MM.1S (cell line): ENCODE data around the gene PCCA.

Source experiments
- EZH2 ChIP-seq: fragments of 300-600 bp; sonication (generic); optimal IDR thresholded peaks from 2 replicates; pipeline ENCODE3; 2017; ENCODE audit warnings: low read depth, mild to moderate bottlenecking, antibody characterized with exemption, low read length, mixed read lengths
- EZH2phosphoT487 ChIP-seq: fragments of 300-600 bp; sonication (generic); IDR thresholded peaks from 2 replicates; pipeline ENCODE4 v1.6.1; 2018; ENCODE audit warnings: antibody characterized with exemption, low read length
- TF ChIP-seq, protein P1 (sequence below): fragments of 300-600 bp; sonication (generic); IDR thresholded peaks from 2 replicates; pipeline ENCODE4 v1.5.1; 2016; ENCODE audit warnings: antibody characterized with exemption, low read length, mixed read lengths

- TF ChIP-seq, protein P1, sequence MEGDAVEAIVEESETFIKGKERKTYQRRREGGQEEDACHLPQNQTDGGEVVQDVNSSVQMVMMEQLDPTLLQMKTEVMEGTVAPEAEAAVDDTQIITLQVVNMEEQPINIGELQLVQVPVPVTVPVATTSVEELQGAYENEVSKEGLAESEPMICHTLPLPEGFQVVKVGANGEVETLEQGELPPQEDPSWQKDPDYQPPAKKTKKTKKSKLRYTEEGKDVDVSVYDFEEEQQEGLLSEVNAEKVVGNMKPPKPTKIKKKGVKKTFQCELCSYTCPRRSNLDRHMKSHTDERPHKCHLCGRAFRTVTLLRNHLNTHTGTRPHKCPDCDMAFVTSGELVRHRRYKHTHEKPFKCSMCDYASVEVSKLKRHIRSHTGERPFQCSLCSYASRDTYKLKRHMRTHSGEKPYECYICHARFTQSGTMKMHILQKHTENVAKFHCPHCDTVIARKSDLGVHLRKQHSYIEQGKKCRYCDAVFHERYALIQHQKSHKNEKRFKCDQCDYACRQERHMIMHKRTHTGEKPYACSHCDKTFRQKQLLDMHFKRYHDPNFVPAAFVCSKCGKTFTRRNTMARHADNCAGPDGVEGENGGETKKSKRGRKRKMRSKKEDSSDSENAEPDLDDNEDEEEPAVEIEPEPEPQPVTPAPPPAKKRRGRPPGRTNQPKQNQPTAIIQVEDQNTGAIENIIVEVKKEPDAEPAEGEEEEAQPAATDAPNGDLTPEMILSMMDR: no peak
- TF ChIP-seq EZH2phosphoT487 (no peak), EZH2 (no peak)
Observed at GRCh38 chr13:100541897-100542825, 453.3 kb downstream of the PCCA start.
